Measurements from ENCODE around the gene HRH1. TPM values are rescaled to one million over a fixed set of nuclear protein-coding genes. Genes with fewer than 3 reads are reported as not detected.

Gene HRH1
- total RNA-seq, 4 donors from 2014 or later: 10.9 to 12.2 (median 11.4) TPM

- no peaks in the 10 kb centered on the region for H3K36me3 ChIP-seq
- TF ChIP-seq POLR2AphosphoS5 (IDR thresholded peaks at IDR 0.05): no peak
- TF ChIP-seq POLR2A (IDR thresholded peaks at IDR 0.05): no peak
- no peak for TF ChIP-seq EP300 (IDR thresholded peaks at IDR 0.05)
- no peak for TF ChIP-seq CTCF (IDR thresholded peaks at IDR 0.05)
- no peak overlapping the region for H3K4me3 ChIP-seq
- no peak for DNase-seq (ENCODE audit: low spot score in 2 of 2)
- H3K4me1 ChIP-seq: peaks cover 21% of the 10 kb centered on the region
- no peaks in the 10 kb centered on the region for H3K27me3 ChIP-seq
- no peaks in the 10 kb centered on the region for H3K9me3 ChIP-seq
- H3K27ac ChIP-seq: no peak overlapping the region
- WGBS: 66% methylated on average over 1 of the region's 1 CpG
Measured at GRCh38 chr3:11197484-11197883, 43.2 kb downstream of the HRH1 start.

GRCh38 chr3:11198070-11198469, 43.8 kb downstream of the HRH1 start:
- Histone ChIP-seq H3K4me1 (peaks cover 21% of the 10 kb centered on the region), H3K4me3 (no peak overlapping the region), H3K27ac (no peak overlapping the region), H3K9me3 (no peaks in the 10 kb centered on the region), H3K27me3 (no peaks in the 10 kb centered on the region), H3K36me3 (no peaks in the 10 kb centered on the region)
- TF ChIP-seq POLR2AphosphoS5 (IDR thresholded peaks at IDR 0.05) (no peak), POLR2A (IDR thresholded peaks at IDR 0.05) (no peak), CTCF (IDR thresholded peaks at IDR 0.05) (no peak), EP300 (IDR thresholded peaks at IDR 0.05) (no peak)
- WGBS: 68% methylated on average over 8 of the region's 8 CpGs
- DNase-seq (ENCODE audit: low spot score in 2 of 2): peak in 1 of 2 donors; percentile 51

- peaks cover 21% of the 10 kb centered on the region for H3K4me1 ChIP-seq
- H3K27me3 ChIP-seq: no peaks in the 10 kb centered on the region
- TF ChIP-seq EP300 (IDR thresholded peaks at IDR 0.05): no peak
- TF ChIP-seq POLR2A (IDR thresholded peaks at IDR 0.05): no peak
- TF ChIP-seq POLR2AphosphoS5 (IDR thresholded peaks at IDR 0.05): no peak
- no peak for TF ChIP-seq CTCF (IDR thresholded peaks at IDR 0.05)
- no peak overlapping the region for H3K4me3 ChIP-seq
- H3K36me3 ChIP-seq: no peaks in the 10 kb centered on the region
- no peak for DNase-seq (ENCODE audit: low spot score in 2 of 2)
- no peak overlapping the region for H3K27ac ChIP-seq
- no peaks in the 10 kb centered on the region for H3K9me3 ChIP-seq
- WGBS: 83% methylated on average over 4 of the region's 4 CpGs
Measured at GRCh38 chr3:11198495-11198894, 44.2 kb downstream of the HRH1 start.

- TF ChIP-seq CTCF (IDR thresholded peaks at IDR 0.05) (no peak), EP300 (IDR thresholded peaks at IDR 0.05) (no peak), POLR2A (IDR thresholded peaks at IDR 0.05) (no peak)
- Histone ChIP-seq H3K36me3 (no peaks in the 10 kb centered on the region), H3K9me3 (no peaks in the 10 kb centered on the region), H3K4me3 (no peak overlapping the region), H3K27ac (no peak overlapping the region), H3K27me3 (no peaks in the 10 kb centered on the region), H3K4me1 (peaks cover 17% of the 10 kb centered on the region)
- peak in 1 of 2 donors; percentile 33 for DNase-seq (ENCODE audit: low spot score in 2 of 2)
- WGBS: 84% methylated on average over 5 of the region's 5 CpGs
Measured at GRCh38 chr3:11199902-11200845, 45.9 kb downstream of the HRH1 start.

- no peak overlapping the region for H3K4me3 ChIP-seq
- WGBS: 57% methylated on average over 7 of the region's 7 CpGs
- DNase-seq (ENCODE audit: low spot score in 2 of 2): no peak
- H3K27me3 ChIP-seq: no peaks in the 10 kb centered on the region
- H3K36me3 ChIP-seq: no peaks in the 10 kb centered on the region
- H3K27ac ChIP-seq: peak overlapping the region; percentile 19
- H3K9me3 ChIP-seq: no peaks in the 10 kb centered on the region
- TF ChIP-seq EP300 (IDR thresholded peaks at IDR 0.05) (no peak), POLR2A (IDR thresholded peaks at IDR 0.05) (no peak), POLR2AphosphoS5 (IDR thresholded peaks at IDR 0.05) (peak in 1 of 3 donors; percentile 31)
- H3K4me1 ChIP-seq: peaks cover 6% of the 10 kb centered on the region
Measured at GRCh38 chr3:11201251-11202019, 47.1 kb downstream of the HRH1 start.
